ENCODE measurements around the gene NUDT19.
"Not testable (repeated sequence)": the region's sequence is repeated elsewhere in the genome, so short reads cannot be mapped to it uniquely, and the experiment has no call there.

The NUDT19 gene

GRCh38 chr19:32676186-32676894, 15.3 kb upstream of the NUDT19 start:
- H3K4me1 ChIP-seq (ENCODE audit: control insufficient read depth, insufficient read depth, low read length) = peaks cover 24% of the 10 kb centered on the region
- H3K27me3 ChIP-seq (ENCODE audit: control insufficient read depth, insufficient read depth, low read length) = peaks cover 23% of the 10 kb centered on the region
- peak overlapping the region; percentile 97 for H3K4me2 ChIP-seq (ENCODE audit: low read length)
- H3K36me3 ChIP-seq (ENCODE audit: insufficient read depth, low read length) = no peaks in the 10 kb centered on the region
- H3K4me3 ChIP-seq (ENCODE audit: low read length) = peak overlapping the region; percentile 88
- H3K9ac ChIP-seq (ENCODE audit: low read depth, low read length) = no peak overlapping the region
- no peaks in the 10 kb centered on the region for H3K9me3 ChIP-seq (replicated peaks; ENCODE audit: low read length)

DNA sequence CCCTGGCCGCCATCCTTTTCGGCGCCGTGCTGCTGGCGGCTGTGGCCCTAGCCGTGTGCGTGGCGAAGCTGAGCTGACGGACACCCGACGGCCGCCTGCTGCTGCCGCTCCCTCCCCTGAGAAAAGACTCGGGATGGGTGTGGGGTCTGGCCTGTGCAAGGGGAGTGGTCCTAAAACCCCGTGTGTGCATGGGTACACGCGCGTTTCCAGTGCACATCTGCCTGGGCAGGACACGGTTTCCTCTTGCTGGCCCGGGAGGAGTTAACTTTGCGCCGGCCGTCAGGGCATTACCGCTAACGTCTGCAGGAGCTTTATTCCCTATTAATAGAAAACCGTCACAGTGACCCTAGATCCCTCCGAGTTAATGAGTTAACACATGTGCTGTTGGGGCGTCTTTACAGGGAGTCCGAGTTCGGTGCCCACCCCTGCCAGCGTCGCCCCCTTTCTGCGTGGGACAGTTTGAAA, 14.7 kb upstream of the NUDT19 start:
- no peaks in the 10 kb centered on the region for H3K36me3 ChIP-seq (ENCODE audit: insufficient read depth, low read length)
- no peak overlapping the region for H3K4me2 ChIP-seq (ENCODE audit: low read length)
- H3K4me1 ChIP-seq (ENCODE audit: control insufficient read depth, insufficient read depth, low read length) = peaks cover 24% of the 10 kb centered on the region
- H3K27me3 ChIP-seq (ENCODE audit: control insufficient read depth, insufficient read depth, low read length) = peaks cover 23% of the 10 kb centered on the region
- H3K9ac ChIP-seq (ENCODE audit: low read depth, low read length) = no peak overlapping the region
- no peak overlapping the region for H3K4me3 ChIP-seq (ENCODE audit: low read length)
- no peaks in the 10 kb centered on the region for H3K9me3 ChIP-seq (replicated peaks; ENCODE audit: low read length)

DNA sequence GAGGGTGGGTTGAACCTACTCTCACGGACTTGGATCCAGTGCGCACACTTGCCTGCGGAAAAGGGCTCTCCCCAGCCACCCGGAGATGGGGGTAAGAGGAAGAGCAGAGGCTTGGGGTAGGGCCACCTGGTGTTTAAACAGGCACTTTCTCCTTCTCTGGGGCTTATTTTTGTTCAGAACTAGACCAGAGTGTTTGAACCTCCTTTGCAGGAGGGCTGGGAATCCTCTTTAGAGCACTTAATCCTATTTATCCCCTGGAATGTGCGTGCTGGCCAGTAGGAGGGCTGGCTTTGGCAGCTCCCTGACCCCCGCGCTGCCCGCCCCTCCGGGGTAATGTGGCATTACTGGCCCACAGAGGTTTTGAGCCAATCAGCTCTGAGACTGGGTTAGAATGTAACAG, 14.0 kb upstream of the NUDT19 start:
- Histone ChIP-seq H3K4me3 (ENCODE audit: low read length) (no peak overlapping the region), H3K36me3 (ENCODE audit: insufficient read depth, low read length) (no peaks in the 10 kb centered on the region), H3K9me3 (replicated peaks; ENCODE audit: low read length) (no peaks in the 10 kb centered on the region), H3K4me1 (ENCODE audit: control insufficient read depth, insufficient read depth, low read length) (peaks cover 24% of the 10 kb centered on the region), H3K27me3 (ENCODE audit: control insufficient read depth, insufficient read depth, low read length) (peaks cover 26% of the 10 kb centered on the region), H3K4me2 (ENCODE audit: low read length) (peak overlapping the region; percentile 34), H3K9ac (ENCODE audit: low read depth, low read length) (no peak overlapping the region)

DNA sequence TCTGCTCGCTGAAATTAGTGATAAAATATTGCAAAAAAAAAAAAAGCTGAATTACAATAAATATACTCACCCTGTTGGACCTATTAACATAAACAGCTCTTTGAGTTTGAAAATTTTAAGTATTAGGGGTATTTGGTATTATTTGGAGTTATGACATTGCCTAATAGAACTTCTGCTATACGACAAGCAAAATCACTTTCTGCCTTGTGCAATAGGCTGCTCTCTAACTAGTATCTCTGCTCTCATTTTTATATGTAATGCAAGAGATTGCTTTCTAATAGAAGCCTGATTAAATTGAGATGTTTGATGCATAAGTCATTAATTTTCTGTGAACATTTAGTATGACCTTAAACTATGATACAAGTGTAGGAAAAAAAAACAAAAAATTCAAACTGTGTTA, 10.6 kb upstream of the NUDT19 start:
- Histone ChIP-seq H3K9me3 (replicated peaks; ENCODE audit: low read length) (no peaks in the 10 kb centered on the region), H3K27me3 (ENCODE audit: control insufficient read depth, insufficient read depth, low read length) (peaks cover 23% of the 10 kb centered on the region)

DNA sequence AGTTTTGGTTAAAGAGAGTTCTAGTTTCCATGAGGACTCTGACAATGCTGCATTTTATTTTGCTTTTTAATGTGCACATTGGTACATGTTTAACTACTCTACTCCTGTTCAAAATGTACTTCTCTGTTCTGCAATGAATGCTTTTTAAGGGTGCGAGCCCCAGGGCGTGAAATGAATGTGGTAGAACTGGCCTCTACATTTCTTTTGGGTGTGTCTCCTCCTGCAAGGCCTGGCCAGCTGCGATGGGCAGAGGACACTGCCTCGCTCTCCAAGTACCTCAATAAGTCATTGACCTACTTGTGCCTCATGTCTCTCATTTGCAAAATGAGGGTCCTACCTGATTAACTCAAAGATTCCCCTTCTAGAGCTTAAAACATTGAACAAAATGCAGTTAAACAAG, 9.3 kb upstream of the NUDT19 start:
- Histone ChIP-seq H3K4me1 (ENCODE audit: control insufficient read depth, insufficient read depth, low read length) (peaks cover 5% of the 10 kb centered on the region), H3K36me3 (ENCODE audit: insufficient read depth, low read length) (no peaks in the 10 kb centered on the region), H3K27me3 (ENCODE audit: control insufficient read depth, insufficient read depth, low read length) (peaks cover 10% of the 10 kb centered on the region), H3K4me3 (ENCODE audit: low read length) (no peak overlapping the region), H3K9ac (ENCODE audit: low read depth, low read length) (no peak overlapping the region), H3K4me2 (ENCODE audit: low read length) (no peak overlapping the region), H3K9me3 (replicated peaks; ENCODE audit: low read length) (no peaks in the 10 kb centered on the region)

More for the DNA sequence above, 10.6 kb upstream of the NUDT19 start:
- no peaks in the 10 kb centered on the region for H3K36me3 ChIP-seq (ENCODE audit: insufficient read depth, low read length)
- H3K9ac ChIP-seq (ENCODE audit: low read depth, low read length) = no peak overlapping the region
- H3K4me3 ChIP-seq (ENCODE audit: low read length) = no peak overlapping the region
- no peak overlapping the region for H3K4me2 ChIP-seq (ENCODE audit: low read length)
- peaks cover 8% of the 10 kb centered on the region for H3K4me1 ChIP-seq (ENCODE audit: control insufficient read depth, insufficient read depth, low read length)

DNA sequence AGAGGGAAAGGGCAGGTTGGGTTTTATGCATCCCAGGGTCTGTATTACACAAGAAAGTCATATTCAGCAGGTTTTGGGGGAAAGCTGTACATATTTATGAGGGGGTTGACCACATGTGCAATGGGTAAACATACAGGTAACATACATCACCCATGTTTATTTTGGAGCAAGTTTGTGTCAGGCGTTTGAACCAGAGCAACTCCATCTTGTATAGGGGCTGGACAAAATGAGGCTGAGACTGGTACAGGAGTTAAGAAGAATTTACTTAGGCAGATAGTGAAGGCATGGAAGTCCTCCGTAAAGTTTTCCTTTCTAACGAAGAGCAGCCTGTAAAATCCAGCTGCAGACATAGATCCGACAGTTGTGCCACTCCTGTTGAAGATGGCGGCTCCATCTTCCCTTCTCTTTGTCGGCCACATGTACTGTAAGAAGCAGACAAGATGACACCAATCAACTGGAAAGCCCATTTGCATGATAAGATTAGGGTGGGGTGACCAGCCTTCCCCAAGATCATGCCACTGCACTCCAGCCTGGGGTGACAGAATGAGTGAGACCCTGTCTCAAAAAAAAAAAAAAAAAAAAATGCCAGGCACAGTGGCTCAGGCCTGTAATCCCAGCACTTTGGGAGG, 4.7 kb upstream of the NUDT19 start:
- no peaks in the 10 kb centered on the region for H3K9me3 ChIP-seq (replicated peaks; ENCODE audit: low read length)
- peaks cover 19% of the 10 kb centered on the region for H3K4me1 ChIP-seq (ENCODE audit: control insufficient read depth, insufficient read depth, low read length)
- H3K4me3 ChIP-seq (ENCODE audit: low read length) = no peak overlapping the region
- peaks cover 3% of the 10 kb centered on the region for H3K27me3 ChIP-seq (ENCODE audit: control insufficient read depth, insufficient read depth, low read length)
- no peak overlapping the region for H3K9ac ChIP-seq (ENCODE audit: low read depth, low read length)
- H3K36me3 ChIP-seq (ENCODE audit: insufficient read depth, low read length) = no peaks in the 10 kb centered on the region
- no peak overlapping the region for H3K4me2 ChIP-seq (ENCODE audit: low read length)

DNA sequence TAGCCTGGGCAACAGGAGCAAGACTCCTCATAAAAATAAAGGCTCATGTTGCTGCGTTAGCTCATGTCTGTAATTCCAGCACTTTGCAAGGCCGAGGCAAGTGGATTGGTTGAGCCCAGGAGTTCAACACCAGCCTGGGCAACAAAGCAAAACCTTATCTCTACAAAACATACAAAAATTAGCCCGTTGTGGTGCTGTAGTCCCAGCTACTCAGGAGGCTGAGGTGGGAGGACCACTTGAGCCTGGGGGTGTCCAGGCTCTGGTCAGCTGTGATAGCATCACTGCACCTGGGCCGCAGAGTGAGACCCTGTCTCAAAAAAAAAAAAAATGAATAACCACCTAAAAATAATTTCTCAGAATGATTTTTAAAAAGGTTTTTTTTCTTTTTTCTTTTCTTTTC, 3.9 kb upstream of the NUDT19 start:
- H3K9ac ChIP-seq (ENCODE audit: low read depth, low read length) = no peak overlapping the region
- no peak overlapping the region for H3K4me3 ChIP-seq (ENCODE audit: low read length)
- no peaks in the 10 kb centered on the region for H3K36me3 ChIP-seq (ENCODE audit: insufficient read depth, low read length)
- H3K9me3 ChIP-seq (replicated peaks; ENCODE audit: low read length) = no peaks in the 10 kb centered on the region
- H3K27me3 ChIP-seq (ENCODE audit: control insufficient read depth, insufficient read depth, low read length) = no peaks in the 10 kb centered on the region
- H3K4me2 ChIP-seq (ENCODE audit: low read length) = no peak overlapping the region
- H3K4me1 ChIP-seq (ENCODE audit: control insufficient read depth, insufficient read depth, low read length) = peaks cover 21% of the 10 kb centered on the region

DNA sequence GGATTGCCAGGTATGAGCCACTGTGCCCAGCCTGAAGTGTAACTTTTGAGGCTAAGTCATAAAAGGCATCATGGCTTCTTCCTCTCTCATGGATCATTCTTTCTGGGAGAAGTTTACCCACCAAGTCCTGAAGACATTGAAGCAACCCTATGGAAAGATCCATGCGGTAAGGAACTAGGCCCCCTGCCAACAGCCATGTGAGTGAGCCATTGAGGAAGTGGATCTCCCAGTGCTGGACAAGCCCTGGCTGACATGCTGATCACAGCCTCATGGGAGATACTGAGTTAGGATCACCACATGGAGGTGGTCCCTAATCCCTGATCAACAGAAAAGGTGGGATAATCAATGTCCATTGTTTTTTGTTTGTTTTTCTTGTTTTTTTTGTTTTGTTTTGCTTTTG, 3.3 kb upstream of the NUDT19 start:
- peaks cover 28% of the 10 kb centered on the region for H3K4me1 ChIP-seq (ENCODE audit: control insufficient read depth, insufficient read depth, low read length)
- no peak overlapping the region for H3K4me3 ChIP-seq (ENCODE audit: low read length)
- no peak overlapping the region for H3K9ac ChIP-seq (ENCODE audit: low read depth, low read length)
- H3K36me3 ChIP-seq (ENCODE audit: insufficient read depth, low read length) = no peaks in the 10 kb centered on the region
- no peak overlapping the region for H3K4me2 ChIP-seq (ENCODE audit: low read length)
- no peaks in the 10 kb centered on the region for H3K27me3 ChIP-seq (ENCODE audit: control insufficient read depth, insufficient read depth, low read length)
- H3K9me3 ChIP-seq (replicated peaks; ENCODE audit: low read length) = no peaks in the 10 kb centered on the region

- Histone ChIP-seq H3K36me3 (ENCODE audit: insufficient read depth, low read length) (peaks cover 12% of the 10 kb centered on the region), H3K9me3 (replicated peaks; ENCODE audit: low read length) (no peaks in the 10 kb centered on the region), H3K9ac (ENCODE audit: low read depth, low read length) (peak overlapping the region; percentile 94), H3K4me2 (ENCODE audit: low read length) (peak overlapping the region; percentile 87), H3K27me3 (ENCODE audit: control insufficient read depth, insufficient read depth, low read length) (no peaks in the 10 kb centered on the region), H3K4me1 (ENCODE audit: control insufficient read depth, insufficient read depth, low read length) (peaks cover 32% of the 10 kb centered on the region), H3K4me3 (ENCODE audit: low read length) (peak overlapping the region; percentile 87)
These were observed 518 bp downstream of the NUDT19 start for GRCh38 chr19:32691952-32692726.

DNA sequence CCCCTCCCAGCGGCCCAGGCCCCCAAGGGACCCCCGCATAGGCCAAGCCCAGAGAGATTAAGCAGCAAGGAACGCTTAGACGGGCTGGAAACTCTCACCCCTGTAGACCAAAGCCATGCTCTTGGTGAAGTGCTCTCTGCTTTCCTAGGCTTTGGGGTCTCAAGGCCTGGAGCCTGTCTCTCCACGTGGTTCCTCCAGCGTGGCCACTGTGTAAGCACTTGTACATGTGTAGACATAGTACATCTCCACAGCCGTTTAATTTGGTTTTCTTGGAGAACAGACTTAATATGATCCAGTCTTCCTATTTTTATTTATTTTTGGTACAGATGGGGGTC, 1.1 kb downstream of the NUDT19 start:
- H3K36me3 ChIP-seq (ENCODE audit: insufficient read depth, low read length) = peaks cover 13% of the 10 kb centered on the region
- no peaks in the 10 kb centered on the region for H3K9me3 ChIP-seq (replicated peaks; ENCODE audit: low read length)
- H3K4me1 ChIP-seq (ENCODE audit: control insufficient read depth, insufficient read depth, low read length) = peaks cover 32% of the 10 kb centered on the region
- no peaks in the 10 kb centered on the region for H3K27me3 ChIP-seq (ENCODE audit: control insufficient read depth, insufficient read depth, low read length)
- peak overlapping the region; percentile 87 for H3K4me3 ChIP-seq (ENCODE audit: low read length)
- H3K9ac ChIP-seq (ENCODE audit: low read depth, low read length) = peak overlapping the region; percentile 94
- H3K4me2 ChIP-seq (ENCODE audit: low read length) = peak overlapping the region; percentile 87

DNA sequence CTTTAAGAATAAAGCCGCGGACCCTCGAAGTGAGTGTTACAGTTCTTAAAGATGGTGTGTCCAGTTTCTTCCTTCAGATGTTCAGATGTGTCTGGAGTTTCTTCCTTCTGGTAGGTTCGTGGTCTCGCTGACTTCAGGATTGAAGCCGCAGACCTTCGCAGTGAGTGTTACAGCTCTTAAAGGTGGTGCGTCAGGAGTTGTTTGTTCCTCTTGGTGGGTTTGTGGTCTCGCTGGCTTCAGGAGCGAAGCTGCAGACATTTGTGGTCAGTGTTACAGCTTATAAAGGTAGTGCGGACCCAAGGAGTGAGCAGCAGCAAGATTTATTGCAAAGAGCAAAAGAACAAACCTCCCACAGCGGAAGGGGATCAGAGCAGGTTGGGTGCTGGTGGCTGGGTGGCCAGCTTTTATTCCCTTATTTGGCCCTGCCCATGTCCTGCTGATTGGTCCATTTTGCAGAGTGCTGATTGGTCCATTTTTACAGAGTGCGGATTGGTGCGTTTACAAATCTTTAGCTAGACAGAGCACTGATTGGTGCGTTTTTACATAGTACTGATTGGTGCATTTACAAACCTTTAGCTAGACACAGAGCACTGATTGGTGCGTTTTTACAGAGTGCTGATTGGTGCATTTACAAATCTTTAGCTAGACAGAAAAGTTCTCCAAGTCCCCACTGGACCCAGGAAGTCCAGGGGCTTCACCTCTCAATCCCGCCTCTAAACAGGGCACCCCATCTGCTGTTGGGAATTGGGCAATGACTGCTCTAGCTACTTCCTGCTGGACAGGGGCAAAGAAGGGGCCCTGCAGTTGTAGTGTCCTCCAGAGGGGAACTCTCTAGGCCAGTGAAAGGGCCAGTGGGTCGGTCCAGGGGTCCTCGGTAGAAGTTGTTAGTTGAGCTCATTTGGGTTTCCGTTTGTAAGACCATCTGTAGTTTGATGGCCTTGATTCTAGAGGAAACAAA, 1.8 kb downstream of the NUDT19 start:
- H3K9me3 ChIP-seq (replicated peaks; ENCODE audit: low read length); H3K27me3 ChIP-seq (ENCODE audit: control insufficient read depth, insufficient read depth, low read length): not testable (repeated sequence)
- H3K4me3 ChIP-seq (ENCODE audit: low read length) = peak overlapping the region; percentile 87
- peaks cover 32% of the 10 kb centered on the region for H3K4me1 ChIP-seq (ENCODE audit: control insufficient read depth, insufficient read depth, low read length)
- peak overlapping the region; percentile 87 for H3K4me2 ChIP-seq (ENCODE audit: low read length)
- peaks cover 14% of the 10 kb centered on the region for H3K36me3 ChIP-seq (ENCODE audit: insufficient read depth, low read length)
- peak overlapping the region; percentile 94 for H3K9ac ChIP-seq (ENCODE audit: low read depth, low read length)

Measured in skeletal muscle satellite cell (primary cell).